Heart right ventricle (tissue), 16 donors: ENCODE data around the gene S100A8. TPM values are rescaled to one million over a fixed set of nuclear protein-coding genes. Genes with fewer than 3 reads are reported as not detected.

ENCODE experiments used
- ATAC-seq, 8 donors: fragments of 200-7000 bp; cut with Tn5 transposase; one replicate each; pipeline ENCODE4 v1.9.1; 2020; ENCODE audit warnings: mild to moderate bottlenecking in 8 of 8, moderate library complexity in 8 of 8, moderate number of reproducible peaks in 1 of 8
- DNase-seq, 2 donors: peaks; one replicate each; pipeline ENCODE4 v3.0.0-alpha.2; 2020
- H3K27ac ChIP-seq, 10 donors: fragments of 200-600 bp; sonication (generic) in 2 of 10; one replicate each; pipeline versions ENCODE4 v1.5.0 to v1.8.0; 2020 to 2022; ENCODE audit warnings: mild to moderate bottlenecking in 3 of 10
- H3K27me3 ChIP-seq, 7 donors: fragments of 200-600 bp; one replicate each; pipeline ENCODE4 v1.8.0; 2021 to 2022; ENCODE audit warnings: mild to moderate bottlenecking in 2 of 7
- H3K36me3 ChIP-seq, 9 donors: fragments of 200-600 bp; sonication (generic) in 1 of 9; one replicate each; pipeline versions ENCODE4 v1.5.0 to v1.8.0; 2020 to 2022; ENCODE audit warnings: mild to moderate bottlenecking in 2 of 9
- H3K4me1 ChIP-seq, 9 donors: fragments of 200-600 bp; sonication (generic) in 1 of 9; one replicate each; pipeline versions ENCODE4 v1.5.0 to v1.8.0; 2020 to 2022; ENCODE audit warnings: mild to moderate bottlenecking in 4 of 9
- H3K4me3 ChIP-seq, 10 donors: fragments of 200-600 bp; sonication (generic) in 2 of 10; one replicate each; pipeline versions ENCODE4 v1.5.0 to v1.8.0; 2020 to 2022; ENCODE audit warnings: mild to moderate bottlenecking in 7 of 10, moderate library complexity in 2 of 10
- H3K9me3 ChIP-seq, 11 donors: fragments of 200-600 bp in 10 of 11; sonication (generic) in 2 of 11; one replicate each; pipeline versions ENCODE4 v1.5.0 to v1.8.0; 2013 to 2022; ENCODE audit warnings: mild to moderate bottlenecking in 2 of 11, control low read depth in 1 of 11, moderate library complexity in 1 of 11
- CTCF ChIP-seq, 9 donors: fragments of 200-600 bp; sonication (generic) in 2 of 9; IDR thresholded peaks; one replicate each; pipeline versions ENCODE4 v1.5.0 to v1.8.0; 2021 to 2022; ENCODE audit warnings: antibody characterized with exemption in 9 of 9, mild to moderate bottlenecking in 5 of 9, moderate library complexity in 1 of 9
- WGBS, 2 donors: extraction: QIAGEN DNeasy Blood & Tissue Kit; methylation state at CpG; one replicate each; pipeline ENCODE4 v1.1.7; 2013; ENCODE audit warnings: inconsistent platforms in 1 of 2; 5-methylcytosine and 5-hydroxymethylcytosine counted together
- intact Hi-C, 10 donors: fragments of 100-400 bp; cut with DNase I; formaldehyde crosslinking; loops; one replicate each; pipeline versions ENCODE4 v1.11.1 to v1.14.2; 2022
- polyA plus RNA-seq, 2 donors: library from polyadenylated mRNA; stranded (reverse); fragments of 200-250 nt; gene quantifications; one replicate each; pipeline ENCODE4 v1.2.3, GENCODE V29; 2013
- total RNA-seq, 10 donors: library from RNA; stranded (reverse); fragmentation: NEBNext Ultra II Directional in 3 of 10; extraction: Animal tissue kit (Norgen Biotek cat#: 25700) in 3 of 10; gene quantifications; one replicate each; pipeline versions ENCODE4 v1.2.1 to v1.2.4, GENCODE V29; 2021 to 2023
- donor health status: Arrhythmogenic right ventricular cardiomyopathy.
- donor health status: ischemic (EF 13 %, LVEDD 7.1; RV severe dilation, severe dysfunction).
- donor health status: healthy with polysubstance abuse.
- donor health status: DM: no; HTN: yes; CAD: no.
- donor health status: DM: no; HTN: no; CAD: no.
- donor health status: ischemic (EF 25% LVEDD 6.9; RV normal size, moderate dysfunction).
- donor health status: ischemic (EF 25% LVEDD 5.7; RV mildly dilated, moderate dysfunction).
- donor health status: healthy.
- donor health status: DM: yes; HTN: yes; CAD: no.
- donor health status: Ischemic cardiomyopathy.
- donor health status: ischemic (EF 35%, LVEDD 5.7; RV mildly dilated, moderate dysfunction).
- donor health status: nonischemic (EF 11% LVEDD 7.7; RV severe dilation, severe dysfunction).
- donor health status: DM: yes; HTN: yes; CAD: no.
- donor health status: PGD.
- donor health status: ischemic (EF 29% LVEDD 5.4; RV normal size, mild dysfunction).
- donor health status: nonischemic (EF 23%, LVEDD 6.1; RV moderate dilation, normal function).

S100A8 gene
- total and polyA plus RNA-seq, 12 donors: 6.2 to 105 (median 45.4) TPM

- H3K4me3 ChIP-seq: no peak overlapping the region
- no peak for TF ChIP-seq CTCF (IDR thresholded peaks at IDR 0.05)
- intact Hi-C loops: no loop called here
- no peak overlapping the region for H3K27ac ChIP-seq
- peaks cover 0 to 29% (median 14%) of the 10 kb centered on the region in 7 donors for H3K27me3 ChIP-seq
- H3K36me3 ChIP-seq: no peaks in the 10 kb centered on the region
- ATAC-seq: no peak
- peaks cover 0 to 6% (median 0%) of the 10 kb centered on the region in 9 donors for H3K4me1 ChIP-seq
- WGBS, 2 donors: 62 to 71% methylated on average over 2 of the region's 2 CpGs
- no peaks in the 10 kb centered on the region for H3K9me3 ChIP-seq
- DNase-seq: no peak
These were observed 11.4 kb upstream of the S100A8 start for GRCh38 chr1:153402226-153402625.

- ATAC-seq (no peak), DNase-seq (no peak)
- intact Hi-C loops: no loop called here
- no peak overlapping the region for H3K4me3 ChIP-seq
- H3K4me1 ChIP-seq: peaks cover 0 to 6% (median 0%) of the 10 kb centered on the region in 9 donors
- H3K27ac ChIP-seq: no peak overlapping the region
- no peaks in the 10 kb centered on the region for H3K9me3 ChIP-seq
- TF ChIP-seq CTCF (IDR thresholded peaks at IDR 0.05): no peak
- WGBS, 2 donors: 87% methylated on average over 9 of the region's 9 CpGs
- peaks cover 0 to 27% (median 7%) of the 10 kb centered on the region in 7 donors for H3K27me3 ChIP-seq
- H3K36me3 ChIP-seq: no peaks in the 10 kb centered on the region
These were observed 10.6 kb upstream of the S100A8 start for GRCh38 chr1:153401461-153401860.

- intact Hi-C loops: no loop called here
- 62 to 70% methylated on average over 5 of the region's 5 CpGs for WGBS, 2 donors
- DNase-seq (no peak), ATAC-seq (no peak)
- peaks cover 0 to 24% (median 5%) of the 10 kb centered on the region in 7 donors for H3K27me3 ChIP-seq
- no peaks in the 10 kb centered on the region for H3K9me3 ChIP-seq
- no peak overlapping the region for H3K4me3 ChIP-seq
- peaks cover 0 to 7% (median 0%) of the 10 kb centered on the region in 9 donors for H3K4me1 ChIP-seq
- no peak overlapping the region for H3K27ac ChIP-seq
- peak in 1 of 9 donors; percentile 9 for TF ChIP-seq CTCF (IDR thresholded peaks at IDR 0.05)
- no peaks in the 10 kb centered on the region for H3K36me3 ChIP-seq
These were observed 9.4 kb upstream of the S100A8 start for GRCh38 chr1:153400244-153400643.

- intact Hi-C loops: no loop called here
- ATAC-seq (no peak), DNase-seq (no peak)
- no peak overlapping the region for H3K4me3 ChIP-seq
- H3K27ac ChIP-seq: no peak overlapping the region
- H3K9me3 ChIP-seq: no peaks in the 10 kb centered on the region
- H3K27me3 ChIP-seq: peaks cover 0 to 24% (median 5%) of the 10 kb centered on the region in 7 donors
- no peak for TF ChIP-seq CTCF (IDR thresholded peaks at IDR 0.05)
- H3K36me3 ChIP-seq: no peaks in the 10 kb centered on the region
- 88 to 92% methylated on average over 7 of the region's 7 CpGs for WGBS, 2 donors
- H3K4me1 ChIP-seq: peaks cover 0 to 12% (median 0%) of the 10 kb centered on the region in 9 donors
These were observed 8.7 kb upstream of the S100A8 start for GRCh38 chr1:153399401-153400055.
